HG03469 (cell line): ENCODE measurements around the gene UBR3.
"Not testable (repeated sequence)": the region's sequence is repeated elsewhere in the genome, so short reads cannot be mapped to it uniquely, and the experiment has no call there.

ENCODE experiments used
- ATAC-seq: cut with Tn5 transposase; IDR thresholded peaks from one replicate; pipeline ENCODE4 v1.9.1; 2021; ENCODE audit warnings: mild to moderate bottlenecking, moderate library complexity, moderate number of reproducible peaks; ENCODE audit not compliant: unreplicated experiment

UBR3 gene

GRCh38 chr2:170092436-170093060 is 265.3 kb downstream of the UBR3 start:
- no peak for ATAC-seq

GRCh38 chr2:170095380-170095779 is 268.1 kb downstream of the UBR3 start:
- no peak for ATAC-seq

GRCh38 chr2:170098626-170099312 is 271.5 kb downstream of the UBR3 start:
- ATAC-seq: no peak

GRCh38 chr2:170101789-170102188 is 274.5 kb downstream of the UBR3 start:
- no peak for ATAC-seq

GRCh38 chr2:170106102-170106840 is 279.0 kb downstream of the UBR3 start:
- no peak for ATAC-seq

- no peak for ATAC-seq
These were observed 286.1 kb downstream of the UBR3 start for GRCh38 chr2:170113168-170113894.

GRCh38 chr2:170115501-170116229 is 288.4 kb downstream of the UBR3 start:
- ATAC-seq: no peak

- ATAC-seq: no peak
These were observed 291.4 kb downstream of the UBR3 start for GRCh38 chr2:170118641-170119040.

- not testable (repeated sequence) for ATAC-seq
These were observed 292.1 kb downstream of the UBR3 start for GRCh38 chr2:170119326-170119725.

GRCh38 chr2:170121689-170122088 is 294.4 kb downstream of the UBR3 start:
- ATAC-seq: no peak

- ATAC-seq: no peak
These were observed 295.8 kb downstream of the UBR3 start for GRCh38 chr2:170122883-170123547.

- ATAC-seq: no peak
These were observed 296.3 kb downstream of the UBR3 start for GRCh38 chr2:170123593-170123992.

GRCh38 chr2:170126138-170126728 is 299.0 kb downstream of the UBR3 start:
- ATAC-seq: not testable (repeated sequence)
